Stimulated activated CD4-positive, alpha-beta T cell treated with anti-CD3 and anti-CD28 coated beads, Interleukin-4, amount 100 ng/mL, for 1 hour (primary cell): Measurements from ENCODE around the gene INSR.
"Not testable (repeated sequence)": the region's sequence is repeated elsewhere in the genome, so short reads cannot be mapped to it uniquely, and the experiment has no call there.

ENCODE experiments used
- DNase-seq: peaks from one replicate; pipeline ENCODE4 v3.0.0-alpha.2; 2020

The INSR gene

GRCh38 chr19:7293762-7294557, at the start of gene INSR:
INSR (minus strand) TSS chr19:7294414; CDS start chr19:7293891, 523 bp downstream.
- DNase-seq = peak; percentile 66

GRCh38 chr19:7342143-7342542, 47.9 kb upstream of the INSR start:
- DNase-seq = no peak

- DNase-seq = peak; percentile 87
Measured at GRCh38 chr19:7340959-7341837, 47.0 kb upstream of the INSR start.

DNA sequence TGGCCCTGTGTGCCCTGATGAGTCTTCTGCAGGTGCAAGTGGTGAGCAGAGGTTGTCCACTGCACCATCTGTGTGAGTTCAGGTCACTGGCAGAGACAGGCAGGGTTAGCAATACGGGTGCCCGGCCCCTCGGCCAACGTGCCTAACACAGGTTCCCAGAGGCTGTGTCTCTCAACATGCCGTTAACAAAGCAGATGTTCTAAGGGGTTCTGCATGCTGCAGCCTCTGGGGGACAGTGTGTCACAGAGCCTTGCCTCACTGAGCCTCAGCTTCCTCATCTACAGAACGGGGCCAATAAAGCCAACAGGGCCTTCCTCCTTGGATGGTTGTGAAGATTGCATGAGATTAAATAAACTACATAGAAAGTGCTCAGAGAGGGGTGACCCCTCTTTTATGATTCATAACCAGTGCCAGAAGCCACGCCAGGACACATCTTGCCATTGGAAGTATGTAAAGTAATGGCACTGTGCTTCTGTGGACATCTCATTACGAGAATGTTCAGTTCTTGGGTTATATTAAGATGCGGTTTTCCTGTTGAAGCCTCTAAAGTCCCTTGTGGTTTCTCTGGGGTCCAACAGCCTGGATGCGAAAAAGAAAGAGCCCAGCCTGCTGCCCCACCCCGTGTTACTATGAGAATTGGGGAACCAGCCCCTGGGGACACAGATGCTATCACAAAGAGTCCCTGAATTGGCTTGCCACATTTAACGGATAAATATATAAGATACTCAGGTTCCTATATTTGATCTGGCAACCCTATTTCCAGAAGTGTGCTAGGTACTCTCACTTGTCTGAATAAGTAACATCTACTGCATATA, 43.4 kb upstream of the INSR start:
- no peak for DNase-seq

DNA sequence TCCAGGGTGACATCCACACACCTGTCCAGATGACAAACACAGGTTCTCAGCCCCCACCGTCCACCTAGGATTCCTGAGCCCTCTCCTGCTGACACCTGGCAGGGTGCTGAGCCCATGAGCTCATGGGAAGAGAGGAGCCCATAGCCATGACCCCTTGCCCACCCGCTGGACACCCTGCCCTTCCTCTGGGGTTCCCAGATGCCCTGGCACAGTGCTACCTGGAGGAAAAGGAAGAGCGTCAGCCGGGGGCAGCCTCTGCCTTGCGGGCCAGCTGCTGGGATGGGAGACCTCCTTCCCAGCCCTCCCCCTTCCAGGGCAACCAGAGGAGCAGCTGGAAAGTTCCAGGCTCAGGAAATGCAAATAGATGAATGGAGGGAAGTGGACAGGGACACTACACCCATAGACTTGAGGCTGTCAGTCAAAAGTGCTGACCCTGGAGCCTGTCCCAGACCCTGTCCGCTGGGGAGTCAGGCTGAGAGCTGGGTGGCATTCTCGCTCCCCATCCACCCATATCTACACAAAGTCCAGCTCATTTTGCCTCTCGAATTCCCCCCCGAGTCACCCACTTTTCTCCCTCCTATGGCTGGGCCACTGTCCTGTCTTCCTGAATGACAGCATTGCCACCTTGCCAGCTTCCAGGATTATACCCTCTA, 42.2 kb upstream of the INSR start:
- DNase-seq = no peak

DNA sequence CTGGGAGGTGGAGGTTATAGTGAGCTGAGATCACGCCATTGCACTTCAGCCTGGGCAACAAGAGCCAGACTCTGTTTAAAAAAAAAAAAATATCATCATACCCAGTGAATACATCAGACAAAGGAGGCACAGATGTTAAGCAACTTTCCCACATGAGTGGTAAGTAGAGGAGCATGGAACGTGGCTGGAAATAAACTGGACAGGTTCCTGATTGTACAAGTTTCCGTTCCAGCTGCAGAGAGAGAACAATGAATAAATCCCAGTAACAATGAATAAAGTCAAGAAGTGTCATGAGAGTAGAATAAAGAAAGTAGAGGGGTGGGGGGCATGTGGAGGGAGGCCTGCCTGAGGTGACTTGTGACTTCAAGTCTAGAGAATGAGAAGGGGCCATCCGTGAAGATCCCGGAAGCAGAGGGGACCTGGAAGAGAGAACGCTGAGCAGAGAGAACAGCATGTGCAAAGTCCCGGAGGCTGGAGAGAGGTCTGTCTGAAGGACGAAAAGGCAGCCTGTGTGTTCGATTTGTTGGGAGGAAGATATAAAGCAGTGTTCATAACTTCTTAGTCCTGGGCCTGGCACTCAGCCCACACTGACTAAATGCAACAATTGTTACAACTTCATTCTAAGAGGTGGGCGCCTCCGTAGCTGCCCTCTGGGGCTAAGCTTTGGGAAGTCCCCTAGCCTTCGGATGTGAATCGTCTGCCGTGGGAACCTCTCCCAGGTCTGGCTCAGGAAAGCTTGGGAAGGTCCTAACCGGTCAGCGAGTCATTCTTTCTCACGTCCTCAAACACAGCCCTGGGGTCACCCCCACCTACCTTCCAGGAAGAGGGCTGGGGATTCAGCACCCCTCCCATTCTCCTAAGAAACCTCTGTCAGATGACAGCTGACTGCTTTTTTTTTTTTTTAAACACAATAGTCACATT, 39.2 kb upstream of the INSR start:
- no peak for DNase-seq

DNA sequence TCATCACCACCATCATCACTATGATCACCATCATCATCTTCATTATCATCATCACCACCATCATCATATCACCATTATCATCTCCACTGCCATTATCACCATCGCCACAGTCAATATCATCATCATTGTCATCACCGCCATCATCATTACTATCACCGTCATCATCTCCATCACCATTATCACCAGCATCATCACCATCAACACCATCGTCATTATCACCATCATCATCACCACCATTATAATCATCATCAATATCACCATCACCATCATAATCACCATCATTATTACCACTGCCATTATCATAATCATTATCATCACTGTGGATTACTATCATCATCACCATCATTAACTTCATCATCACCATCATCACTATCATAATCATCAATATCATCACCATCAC, 37.2 kb upstream of the INSR start:
- no peak for DNase-seq

DNA sequence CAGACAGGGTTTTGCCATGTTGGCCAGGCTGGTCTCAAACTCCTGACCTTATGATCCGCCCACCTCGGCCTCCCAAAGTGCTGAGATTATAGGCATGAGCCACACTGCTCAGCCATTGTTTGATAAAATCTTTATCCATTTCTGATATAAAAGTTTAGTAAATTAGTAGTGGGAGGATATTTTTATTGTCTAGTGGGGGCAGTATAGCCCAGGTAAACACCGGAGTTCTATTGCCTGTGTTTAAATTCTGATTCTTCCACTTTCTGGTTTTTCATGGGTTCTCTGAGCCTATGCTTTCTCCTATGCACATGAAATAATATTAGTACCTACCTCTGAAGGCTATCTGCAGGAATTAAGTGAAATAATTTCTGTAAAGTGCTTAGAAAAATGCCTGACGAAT, 34.4 kb upstream of the INSR start:
- DNase-seq = no peak

GRCh38 chr19:7327802-7328201, 33.6 kb upstream of the INSR start:
- no peak for DNase-seq

DNA sequence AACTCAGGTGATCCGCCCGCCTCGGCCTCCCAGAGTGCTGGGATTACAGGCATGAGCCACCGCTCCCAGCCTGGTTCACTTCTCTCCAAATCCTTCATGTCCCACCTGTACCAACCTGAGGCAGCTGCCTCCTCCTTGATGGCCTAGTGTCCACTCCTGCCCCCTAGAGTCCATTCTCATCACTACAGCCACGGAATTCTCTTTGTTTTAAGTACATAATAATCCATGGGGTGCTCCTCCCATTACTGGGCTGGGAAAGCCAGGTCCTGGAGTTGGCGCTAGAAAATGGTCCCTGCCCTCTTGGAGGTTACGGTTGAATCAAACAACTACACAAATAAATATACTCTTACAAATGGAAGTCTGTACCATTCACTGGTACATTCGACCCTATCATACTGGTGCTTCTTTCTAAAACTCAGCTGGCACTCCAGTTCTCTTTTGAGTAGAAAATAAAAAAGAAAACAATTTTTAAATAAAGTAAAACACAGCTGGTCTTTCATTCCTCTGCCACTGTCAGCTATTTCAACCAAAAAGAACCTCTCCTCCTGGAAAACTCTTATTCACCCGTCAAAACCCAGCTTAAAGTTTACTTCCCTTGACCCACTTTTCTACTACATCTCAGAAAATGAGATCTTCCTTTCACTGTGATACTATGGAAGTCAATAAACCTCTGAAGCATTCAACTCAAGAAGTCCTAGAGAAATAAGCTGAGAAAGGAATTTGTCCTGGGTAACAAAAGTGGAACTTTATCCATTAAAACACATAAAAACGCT, 32.1 kb upstream of the INSR start:
- DNase-seq = no peak

DNA sequence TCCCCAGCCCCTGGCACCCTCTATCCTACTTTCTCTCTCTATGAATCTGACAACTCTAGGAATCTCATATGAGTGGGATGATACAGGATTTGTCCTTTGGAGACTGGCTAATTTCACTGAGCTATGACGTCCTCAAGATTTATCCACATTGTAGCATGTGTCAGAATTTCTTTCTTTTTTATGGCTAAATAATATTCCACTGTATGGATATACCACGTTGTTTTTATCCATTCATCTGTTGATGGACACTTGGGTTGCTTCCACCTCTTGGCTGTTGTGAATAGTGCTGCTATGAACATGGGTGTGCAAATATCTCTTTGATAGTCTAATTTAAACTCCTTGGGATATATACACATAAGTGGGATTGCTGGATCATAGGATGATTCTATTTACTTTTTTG, 24.0 kb upstream of the INSR start:
- no peak for DNase-seq

DNA sequence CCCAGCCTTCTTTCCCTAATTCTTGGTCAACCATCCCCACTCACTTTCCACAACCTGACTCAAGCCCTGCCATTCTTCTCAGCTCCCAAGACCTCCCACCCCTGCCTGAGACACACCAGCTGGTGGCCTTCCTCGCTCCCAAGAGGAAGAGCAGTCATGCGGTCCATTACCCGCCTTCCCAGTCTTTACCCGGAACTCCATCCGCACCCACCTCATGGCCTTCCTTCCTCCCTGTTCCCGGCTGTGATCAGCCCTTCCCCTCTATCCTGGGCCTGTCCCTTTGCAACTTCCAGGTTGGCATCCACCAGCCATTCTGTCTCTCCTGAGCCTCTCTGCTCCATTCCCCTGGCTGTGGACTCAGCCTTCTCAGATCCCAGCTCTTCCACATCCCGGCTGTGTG, 18.6 kb upstream of the INSR start:
- no peak for DNase-seq

- DNase-seq = no peak
Measured at GRCh38 chr19:7311911-7312310, 17.7 kb upstream of the INSR start.

- DNase-seq = not testable (repeated sequence)
Measured at GRCh38 chr19:7308327-7308726, 14.1 kb upstream of the INSR start.

DNA sequence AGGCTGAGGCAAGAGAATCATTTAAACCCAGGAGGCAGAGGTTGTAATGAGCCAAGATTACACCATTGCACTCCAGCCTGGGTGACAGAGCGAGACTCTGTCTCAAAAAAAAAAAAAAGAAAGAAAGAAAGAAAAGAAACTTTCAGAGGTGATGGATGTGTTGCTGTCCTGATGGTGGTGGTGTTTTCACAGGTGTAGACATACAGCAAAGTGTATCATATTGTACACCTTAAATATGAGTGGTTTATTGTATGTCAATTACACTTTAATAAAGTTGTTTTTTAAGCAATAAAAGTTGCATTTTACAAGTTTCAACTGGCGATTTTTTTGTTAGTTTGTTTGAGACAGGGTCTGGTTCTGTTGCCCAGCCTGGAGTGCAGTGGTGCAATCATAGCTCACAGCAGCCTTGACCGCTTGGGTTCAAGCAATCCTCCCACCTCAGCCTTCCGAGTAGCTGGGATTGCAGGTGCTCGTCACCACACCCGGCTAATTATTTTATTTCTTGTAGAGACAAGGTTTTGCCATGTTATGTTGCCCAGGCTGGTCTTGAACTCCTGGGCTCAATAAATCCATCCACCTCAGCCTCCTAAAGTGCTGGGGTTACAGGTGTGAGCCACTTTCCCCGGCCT, 13.5 kb upstream of the INSR start:
- DNase-seq = no peak

DNA sequence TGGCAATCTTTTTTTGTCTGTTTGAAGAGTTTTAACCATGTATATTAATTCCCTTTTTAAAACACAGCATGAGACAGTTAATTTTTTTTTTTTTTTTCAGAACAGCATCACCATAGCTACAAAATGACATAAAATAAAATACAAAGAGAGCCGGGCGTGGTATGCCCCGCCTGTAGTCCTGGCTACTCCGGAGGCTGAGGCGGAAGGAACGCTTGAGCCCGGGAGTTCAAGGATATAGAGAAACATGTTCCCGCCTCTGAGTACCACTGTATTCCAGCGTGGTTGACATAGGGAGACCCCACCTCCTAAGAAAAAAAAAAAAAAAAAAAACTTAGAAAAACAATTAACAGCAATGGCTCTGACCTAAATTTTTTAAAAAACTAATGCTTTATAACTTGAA, 10.0 kb upstream of the INSR start:
- no peak for DNase-seq

DNA sequence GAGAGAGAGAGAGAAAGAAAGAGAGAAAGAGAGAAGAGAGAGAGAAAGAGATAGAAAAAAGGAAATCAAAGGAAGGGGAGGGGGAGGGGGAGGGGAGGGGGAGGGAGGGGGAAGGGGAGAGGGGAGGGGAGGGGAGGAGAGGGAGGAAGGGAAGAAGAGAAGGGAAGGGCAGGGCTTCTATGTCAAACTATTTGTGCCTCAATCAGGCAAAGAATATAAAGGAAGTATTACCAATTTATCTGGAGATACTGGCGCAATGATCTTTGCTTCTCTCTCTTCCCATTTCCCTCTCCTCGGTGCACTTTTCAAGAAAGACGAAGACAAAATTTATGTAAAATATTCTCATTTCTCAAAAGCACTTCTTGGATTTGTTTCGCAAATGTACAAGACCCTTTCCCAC, 9.3 kb upstream of the INSR start:
- DNase-seq = no peak

DNA sequence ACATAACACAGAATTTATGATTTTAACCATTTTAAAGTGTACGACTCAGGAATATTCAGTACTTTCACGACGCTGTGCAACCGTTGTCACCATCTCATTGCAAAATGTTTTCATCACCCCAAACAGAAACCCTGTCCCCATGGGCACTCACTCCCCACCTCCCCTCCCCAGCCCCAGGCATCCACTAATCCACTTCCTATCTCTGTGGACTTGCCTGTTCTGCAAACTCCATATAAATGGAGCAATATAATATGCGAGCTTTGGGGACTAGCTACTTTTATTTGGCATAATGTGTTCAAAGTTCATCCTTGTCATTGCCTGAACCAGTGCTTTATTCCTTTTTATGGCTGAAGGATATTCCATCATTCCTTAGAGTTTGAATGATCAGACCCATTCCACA, 7.3 kb upstream of the INSR start:
- DNase-seq = no peak

DNA sequence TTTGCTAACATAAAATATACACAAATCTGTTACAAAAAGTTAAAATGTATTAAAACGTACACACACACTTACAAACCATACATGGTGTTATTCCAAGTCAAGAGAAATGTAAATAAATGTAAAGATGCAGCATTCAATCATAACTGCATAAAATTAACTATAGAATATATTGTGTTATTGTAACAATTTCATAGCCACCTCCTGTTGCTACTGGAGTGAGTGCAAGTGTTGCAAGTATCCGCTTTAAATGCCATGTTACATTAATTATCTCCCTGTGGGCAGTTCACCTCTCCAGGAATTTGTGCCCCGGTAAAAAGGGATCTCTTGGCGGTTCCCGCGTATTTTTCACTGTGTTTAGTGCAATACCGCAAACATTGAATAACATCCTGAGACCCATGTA, 3.5 kb upstream of the INSR start:
- DNase-seq = no peak

GRCh38 chr19:7295912-7296536, 1.8 kb upstream of the INSR start:
- DNase-seq = no peak
